Ureter (tissue), 1 donor: ENCODE data around the gene SNX3. TPM values are rescaled to one million over a fixed set of nuclear protein-coding genes. Genes with fewer than 3 reads are reported as not detected.

ENCODE experiments used
- DNase-seq: peaks from one replicate; pipeline ENCODE4 v3.0.0-alpha.2; 2020; ENCODE audit warnings: low spot score
- total RNA-seq: library from RNA; stranded (reverse); gene quantifications from one replicate; pipeline ENCODE4 v1.2.4, GENCODE V29; 2023
- donor health status: DM: yes; HTN: yes; CAD: no.

Gene SNX3
- total RNA-seq, 1 donor from 2014 or later, result 150 TPM

DNA sequence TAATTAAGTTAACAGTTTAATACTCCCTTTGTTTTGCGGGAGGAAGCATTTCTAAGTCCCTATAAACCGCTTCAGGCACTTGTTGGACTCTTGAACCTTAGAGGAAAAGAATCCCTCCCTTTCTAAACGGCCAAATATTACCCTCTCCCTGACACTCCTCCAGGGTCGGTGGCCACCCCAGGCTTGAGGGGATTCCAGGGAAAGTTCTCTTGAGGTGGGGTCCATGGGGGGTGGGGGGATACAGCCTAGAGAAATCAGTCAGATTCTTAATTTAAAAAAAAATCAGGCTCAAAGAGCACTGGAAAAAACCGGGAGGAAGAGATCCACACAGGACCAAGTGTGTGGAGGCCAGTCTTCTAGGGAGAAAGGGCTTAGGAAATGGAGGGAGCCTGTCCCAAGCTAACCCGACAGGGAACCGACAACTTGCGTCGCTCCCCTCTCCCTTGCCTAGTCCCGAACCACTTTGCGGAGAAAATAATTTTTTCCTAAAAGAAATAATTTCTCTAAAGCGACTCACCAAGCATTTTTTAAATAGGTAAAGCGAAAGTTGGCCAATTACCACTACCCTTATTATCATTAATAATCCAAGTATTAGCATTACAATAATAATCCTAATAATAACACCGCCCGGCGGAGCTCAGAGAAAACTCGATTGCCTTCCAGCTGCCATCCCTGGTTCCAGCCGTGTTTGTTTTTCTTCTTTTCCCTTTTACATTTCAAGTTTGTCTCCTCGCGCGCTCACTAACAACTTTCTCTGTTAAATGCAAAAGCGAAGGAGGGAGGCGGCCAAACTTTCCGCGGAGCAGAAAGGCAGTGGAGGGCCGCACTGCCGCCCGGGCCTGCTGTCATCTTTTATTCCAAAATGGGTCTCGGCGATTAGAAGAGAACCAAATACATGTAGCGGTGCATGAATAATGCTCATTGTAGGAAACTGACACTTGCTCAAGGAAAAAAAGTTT is 90.2 kb downstream of the SNX3 start:
- no peak for DNase-seq

DNA sequence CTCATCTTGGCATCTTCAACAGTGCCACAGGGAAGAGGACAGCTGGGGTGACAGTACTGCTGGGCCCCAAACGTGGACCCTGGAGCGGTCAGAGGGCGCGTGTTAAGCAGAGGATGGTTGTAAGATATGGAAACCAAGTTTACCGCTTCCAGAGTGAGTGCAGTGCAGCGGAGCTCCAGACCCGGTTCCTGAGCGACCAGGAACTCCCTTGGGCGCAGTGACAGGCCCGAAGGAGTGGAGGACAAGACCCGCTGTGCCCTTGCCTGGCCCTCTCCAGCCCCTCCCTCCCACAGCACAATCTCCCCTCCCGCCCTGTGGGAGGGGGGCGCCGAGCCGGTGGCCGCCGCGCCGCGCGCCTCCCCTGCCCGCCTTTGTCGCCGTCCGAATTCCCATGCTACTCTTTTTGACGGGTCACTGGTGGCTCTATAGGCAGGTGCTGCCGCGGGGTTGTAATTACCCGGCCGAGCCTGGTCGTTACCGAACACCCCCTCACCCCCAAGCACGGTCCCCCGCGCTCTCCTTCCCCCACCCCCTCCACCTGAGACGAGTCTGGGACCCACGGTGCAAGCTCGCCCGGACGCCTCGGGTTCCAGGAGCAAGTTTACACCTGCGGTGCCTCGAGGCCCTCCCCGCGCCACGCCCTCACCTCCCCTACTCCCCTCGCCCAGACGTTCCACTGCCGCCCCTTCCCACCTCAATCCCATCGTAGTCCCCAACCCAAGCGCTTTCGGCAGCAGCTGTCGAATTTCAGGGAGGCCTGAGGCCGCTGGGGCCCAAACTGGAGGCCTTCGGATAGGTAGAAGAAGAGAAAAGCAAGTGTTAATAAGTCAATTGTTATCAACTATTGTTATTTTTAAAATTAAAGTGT is 91.1 kb downstream of the SNX3 start:
- no peak for DNase-seq

DNA sequence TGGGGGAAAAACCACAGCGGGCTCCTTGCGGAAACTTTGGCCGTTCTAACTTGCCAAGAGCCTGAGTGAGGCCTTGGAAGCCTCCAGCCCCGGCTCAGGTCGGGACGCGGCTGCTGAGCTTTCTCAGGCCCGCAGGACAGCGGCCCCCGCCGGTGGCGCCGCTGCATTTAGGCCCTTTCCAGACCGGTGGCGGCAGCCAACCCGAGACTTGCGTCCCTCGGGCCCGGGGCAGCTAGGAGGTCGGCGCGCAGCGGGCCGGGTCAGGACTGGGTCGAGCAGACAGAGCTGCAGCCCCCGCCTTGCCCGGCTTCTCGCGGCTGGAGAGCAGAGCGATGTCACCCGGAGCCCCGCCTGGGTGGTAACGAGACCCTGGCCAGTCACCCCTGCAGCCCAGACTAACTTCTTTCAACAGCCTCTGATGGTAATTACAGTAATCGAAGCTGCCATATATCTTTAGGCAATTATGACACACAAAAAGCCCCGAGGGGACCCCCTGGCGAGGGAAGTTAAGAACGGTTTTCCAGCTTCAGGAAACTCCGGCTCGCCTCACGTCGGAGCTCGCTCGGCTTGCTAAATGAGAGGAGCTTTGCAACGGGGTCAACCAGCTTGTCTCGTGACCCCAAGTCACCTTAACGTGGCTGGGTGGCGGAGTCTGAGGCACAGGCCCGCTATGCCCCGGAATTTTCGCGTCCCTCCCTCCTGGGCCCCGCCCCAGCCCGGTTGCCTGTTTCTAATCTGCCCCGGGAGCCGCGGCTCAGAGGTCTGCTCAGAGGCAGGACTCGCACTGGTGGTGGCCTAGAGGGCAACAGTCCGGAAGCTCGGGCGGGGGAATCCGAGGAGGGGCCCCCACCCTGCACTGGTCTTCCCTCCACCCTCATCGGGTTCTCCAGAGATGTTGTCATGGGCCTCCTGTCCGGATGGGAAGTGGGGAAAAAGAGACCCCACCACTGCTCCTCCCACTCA is 92.1 kb downstream of the SNX3 start:
- no peak for DNase-seq

DNA sequence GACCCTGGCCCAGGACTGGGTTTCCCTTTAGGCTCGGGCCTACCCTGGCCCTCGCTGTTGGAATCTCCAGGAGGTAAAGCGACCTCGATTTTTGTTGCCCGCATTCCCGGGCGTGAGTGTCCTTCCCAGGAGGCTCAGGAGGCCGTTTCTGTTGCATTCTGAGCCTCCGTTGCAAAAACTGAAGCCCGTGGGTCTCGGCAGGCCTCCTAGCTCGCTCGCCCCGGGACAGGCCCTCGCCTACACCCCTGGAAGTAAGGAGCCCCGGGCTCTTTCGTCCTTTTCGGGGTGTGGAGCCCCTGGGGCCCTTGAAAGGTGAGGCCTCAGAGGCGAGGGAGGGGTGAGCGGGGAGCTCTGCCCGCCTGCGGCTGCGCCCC is 92.8 kb downstream of the SNX3 start:
- DNase-seq, result no peak

DNA sequence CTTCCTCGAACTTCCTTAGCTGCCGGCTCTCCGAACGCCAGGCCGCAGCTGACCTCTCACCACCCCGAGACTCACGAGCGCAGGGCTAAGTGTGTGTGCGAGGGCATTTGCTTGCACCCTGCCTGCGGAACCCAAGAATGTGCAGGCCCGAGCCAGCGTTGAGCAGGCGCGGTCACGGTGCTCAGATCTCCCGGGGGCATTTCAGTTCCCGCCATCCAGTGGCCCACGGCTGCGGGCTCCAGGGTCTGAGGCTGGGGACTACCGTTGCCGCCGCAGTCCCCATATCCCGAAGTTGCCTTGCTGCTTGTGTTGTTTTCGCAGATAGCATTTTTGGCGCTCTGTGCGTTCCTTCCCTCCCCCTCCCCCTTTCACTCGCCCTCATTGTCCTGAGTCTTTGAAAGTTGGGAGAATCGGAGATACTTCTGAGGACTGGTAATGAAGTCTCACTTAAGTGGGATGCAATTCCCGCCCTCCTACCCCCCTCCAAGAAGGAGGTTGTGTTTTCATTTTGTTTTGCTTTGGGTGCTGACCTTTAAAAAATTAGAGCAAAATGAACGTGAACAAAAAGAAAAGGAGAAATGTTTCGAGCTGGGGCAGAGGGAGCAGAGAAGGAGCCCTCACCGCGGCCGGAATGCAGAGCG is 93.3 kb downstream of the SNX3 start:
- DNase-seq, result no peak

DNA sequence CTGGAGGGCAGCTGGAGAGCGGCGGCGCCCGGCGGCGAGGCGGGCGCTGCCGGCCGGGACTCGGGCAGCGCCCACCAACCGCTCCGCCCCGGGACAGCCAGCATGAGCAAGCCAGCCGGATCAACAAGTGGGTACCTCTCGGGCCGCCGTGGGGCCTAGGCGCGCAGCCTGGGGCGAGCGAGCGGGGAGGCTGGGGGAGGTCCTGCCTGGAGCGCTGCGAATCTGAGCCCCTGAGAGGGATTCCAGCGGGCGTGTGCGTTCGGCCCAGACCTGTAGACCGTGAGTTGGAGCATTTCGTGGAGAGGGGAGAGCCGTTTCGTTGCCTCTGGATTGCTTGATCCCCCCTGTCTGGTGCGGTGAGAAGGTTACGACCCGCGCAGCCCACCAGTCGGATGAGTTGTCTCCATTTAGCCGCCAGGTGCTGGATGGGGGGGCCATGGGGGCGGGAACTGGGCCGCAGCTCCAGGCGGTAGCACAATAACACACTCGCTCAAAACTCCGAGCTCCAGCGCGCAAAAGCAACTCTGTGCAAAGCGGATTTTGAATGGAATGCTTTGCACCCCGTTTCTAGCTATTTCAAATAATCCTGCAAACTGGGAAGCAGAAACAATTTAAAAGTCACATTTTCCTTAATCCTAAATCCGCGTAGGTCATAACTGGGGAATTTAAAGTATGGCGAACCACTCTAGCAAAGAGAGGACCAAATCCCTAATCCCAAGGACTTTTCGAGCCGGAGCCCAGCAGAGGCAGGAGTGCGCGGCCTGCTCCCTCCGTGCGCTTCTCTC is 94.0 kb downstream of the SNX3 start:
- no peak for DNase-seq

DNA sequence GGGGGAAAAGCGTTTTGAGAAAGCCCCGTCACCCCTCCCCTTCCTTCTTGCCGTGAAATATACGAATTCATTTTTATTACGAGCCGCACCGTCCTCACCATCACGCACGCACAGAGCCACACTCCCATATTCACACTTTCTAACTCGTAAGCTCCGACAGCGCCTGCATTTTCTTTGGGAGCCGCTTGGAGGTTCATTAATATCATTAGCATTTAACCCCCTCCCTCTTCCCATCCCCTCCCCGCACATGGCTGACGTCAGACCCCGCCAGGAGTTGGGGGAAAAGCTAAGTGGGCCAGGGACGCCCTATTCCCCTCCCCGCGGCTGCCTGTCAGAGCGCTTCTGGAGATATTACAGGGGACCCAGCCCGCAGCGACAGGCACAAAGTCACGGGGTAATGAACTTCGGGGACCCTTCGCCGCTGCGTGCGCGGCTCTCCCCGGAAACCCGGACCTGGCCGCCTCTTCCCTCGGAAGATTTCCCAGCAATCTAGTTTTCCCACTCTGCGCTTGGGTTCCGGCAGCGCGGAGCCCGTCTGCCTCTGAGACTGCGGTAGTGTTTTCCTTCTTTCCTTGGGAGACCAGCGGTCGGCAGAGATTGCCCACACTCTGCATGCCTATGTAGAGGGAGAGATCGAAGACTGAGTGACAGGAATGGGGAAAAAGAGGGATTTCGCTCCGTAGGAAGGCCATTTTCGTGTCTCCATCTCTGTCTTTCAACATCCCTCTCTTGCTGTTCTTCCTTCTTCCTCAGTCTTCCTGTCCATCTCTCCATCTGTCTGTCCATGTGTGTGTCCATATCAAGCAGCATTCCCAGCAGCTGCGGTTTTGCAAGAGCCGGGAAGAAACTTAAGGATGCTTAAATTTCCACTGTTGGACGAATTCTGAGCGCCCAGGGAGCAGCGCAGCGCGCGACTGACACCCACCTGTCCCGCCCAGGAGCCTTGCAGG is 94.9 kb downstream of the SNX3 start, which contains the start of gene NR2E1:
TSS of gene NR2E1 (plus strand) at position 309 of the 950 bp plus-strand sequence. CDS start 744 bp downstream, outside the sequence.
- no peak for DNase-seq

DNA sequence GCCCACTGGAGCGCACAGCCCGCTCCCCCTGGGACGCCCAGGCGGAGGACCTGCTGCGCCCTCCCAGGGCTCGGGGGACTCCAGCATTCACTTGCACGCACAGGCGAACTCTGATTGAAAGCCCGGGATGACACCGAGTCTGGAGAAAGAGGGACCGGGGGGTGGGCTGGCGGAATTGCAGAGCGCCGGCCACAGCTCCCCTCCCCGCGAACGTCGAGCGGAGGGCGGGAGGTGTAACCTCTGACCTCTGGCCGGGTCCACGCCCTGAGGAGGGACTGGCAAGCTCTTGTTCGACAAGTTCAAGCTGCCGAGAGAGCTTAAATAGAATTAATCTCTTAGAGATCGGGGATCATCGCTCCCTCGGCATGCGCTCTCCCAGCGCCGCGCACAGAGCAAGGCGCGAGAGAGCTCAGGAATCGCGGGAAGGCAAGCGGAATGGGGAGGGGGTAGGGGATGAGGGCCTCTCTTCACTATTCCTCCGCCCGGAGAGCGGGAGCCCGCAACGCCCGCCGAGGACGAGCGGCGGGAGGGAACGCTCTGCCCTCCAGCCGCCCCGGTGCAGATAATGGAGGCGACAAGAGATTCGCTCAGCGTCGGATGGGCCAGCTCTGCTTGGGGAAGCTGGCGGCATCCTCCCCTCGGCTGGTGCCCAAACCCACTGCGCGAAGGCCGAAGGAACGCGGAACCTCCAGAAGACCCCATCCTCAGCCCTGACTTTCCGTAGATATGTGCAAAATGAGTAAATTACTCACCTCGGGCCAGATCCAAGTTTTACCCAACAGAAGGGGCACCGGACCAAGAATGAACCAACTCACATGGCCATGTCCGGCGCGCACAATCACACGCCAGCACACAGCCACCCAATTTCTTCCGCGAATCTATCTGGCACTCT is 95.8 kb downstream of the SNX3 start:
- DNase-seq, result no peak

DNA sequence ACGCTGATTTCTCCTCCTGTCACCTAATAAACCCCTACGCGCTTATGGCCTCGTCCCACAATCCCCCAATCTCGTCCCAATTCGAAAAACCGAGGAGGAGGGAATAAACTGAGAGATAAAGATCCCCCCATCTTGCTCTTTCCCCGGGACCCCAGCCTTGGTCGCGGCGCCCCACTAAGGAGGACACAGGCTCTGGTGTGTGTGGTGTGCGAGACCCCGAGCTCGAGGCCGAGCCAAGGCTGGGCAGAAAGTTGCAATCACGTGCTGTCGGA is 96.4 kb downstream of the SNX3 start:
- no peak for DNase-seq

DNA sequence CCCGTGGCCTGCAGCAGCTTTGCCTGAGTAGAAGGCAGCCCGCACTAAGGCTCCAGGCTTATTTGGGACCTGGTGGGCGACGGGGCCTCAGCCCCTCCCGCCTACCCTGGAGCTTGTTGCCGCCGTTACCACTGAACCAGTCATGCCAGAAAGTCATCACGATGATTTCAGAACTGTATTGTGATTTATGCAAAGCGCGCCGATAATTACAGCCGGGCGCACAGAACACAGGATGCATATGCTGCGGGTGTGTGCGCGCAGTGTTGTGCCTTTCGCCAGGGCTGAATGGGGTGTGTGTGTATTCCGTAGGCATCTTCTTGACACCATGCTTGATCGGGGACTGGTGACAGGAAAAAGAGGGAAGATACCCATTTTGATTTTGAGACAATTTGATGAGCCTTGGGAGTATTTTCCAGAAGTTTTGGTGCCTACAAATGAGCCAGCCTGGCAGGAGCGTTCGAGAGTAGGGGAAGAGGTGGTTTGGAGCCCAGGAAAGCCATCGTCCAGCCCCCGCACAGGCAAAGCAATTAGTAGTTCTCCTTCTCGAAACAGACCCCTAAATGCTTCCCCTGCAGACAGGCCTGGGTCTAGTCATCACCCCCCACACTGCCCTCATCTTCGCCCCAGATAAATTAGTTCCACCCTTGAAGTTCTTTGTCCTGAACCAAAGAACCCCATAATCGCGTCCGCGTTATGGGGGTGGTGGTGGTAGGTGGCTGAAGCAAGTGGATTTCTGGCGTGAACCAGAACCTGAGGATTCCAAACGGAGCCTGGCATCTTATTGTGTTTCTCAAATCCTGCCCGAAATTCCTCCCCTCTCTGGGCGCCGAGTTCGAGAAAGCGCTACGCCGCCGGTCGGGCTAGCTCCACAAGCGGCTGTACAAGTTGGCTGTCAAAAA is 96.9 kb downstream of the SNX3 start:
- no peak for DNase-seq

DNA sequence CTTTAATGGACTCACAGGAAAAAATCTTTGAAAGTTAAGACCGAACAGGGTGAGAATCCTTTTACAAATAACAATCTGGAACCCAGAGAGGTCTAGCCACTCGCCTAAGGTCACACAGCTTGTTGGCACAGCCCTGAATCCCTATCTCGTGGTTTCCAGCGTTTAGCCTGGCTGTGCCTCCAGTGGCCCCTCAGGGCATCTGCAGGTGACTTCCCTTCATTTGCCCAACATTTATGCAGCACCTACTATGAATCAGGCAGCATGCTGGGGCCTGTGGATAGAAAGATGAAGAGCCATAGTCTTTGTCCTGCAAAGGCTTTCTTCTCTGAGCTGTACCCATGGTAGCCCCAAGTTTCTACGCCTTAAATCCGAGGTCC is 97.6 kb downstream of the SNX3 start:
- DNase-seq, result no peak

DNA sequence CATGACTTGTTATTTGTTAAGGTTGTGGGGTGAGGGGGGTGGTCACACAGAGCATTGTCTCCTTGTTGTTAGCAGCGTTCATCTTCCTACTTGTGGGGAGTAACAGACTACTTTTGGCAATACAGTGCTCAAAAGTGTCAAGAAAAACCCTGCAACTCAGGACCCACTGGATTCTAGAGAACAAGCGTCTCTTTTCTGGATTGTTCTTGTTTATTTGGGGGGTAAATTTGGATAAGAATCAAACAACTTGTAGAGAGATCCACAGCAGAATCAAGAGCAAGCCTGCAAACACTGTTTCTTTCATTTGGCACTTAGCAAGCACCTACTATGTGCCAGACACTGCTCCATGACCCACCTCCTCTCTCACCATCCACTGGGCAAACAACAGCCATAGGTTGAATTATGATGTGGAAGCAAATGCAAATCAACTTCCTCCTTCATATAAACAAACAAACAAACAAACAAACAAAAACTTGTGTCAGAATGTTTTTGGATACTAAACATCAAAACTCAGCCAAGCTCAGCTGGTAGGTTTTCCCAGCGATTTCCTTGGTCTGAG is 99.0 kb downstream of the SNX3 start:
- DNase-seq, result no peak

Other genes with a start within 250 kb of the SNX3 start
- gene OSTM1, start 186.3 kb downstream of the SNX3 start, total RNA-seq, result 40.3 TPM
- gene NR2E1, start 95.0 kb downstream of the SNX3 start, total RNA-seq, result 0.18 TPM
- 14.5 TPM for gene AFG1L, start 34.0 kb upstream of the SNX3 start, total RNA-seq